Fibroblast of the aortic adventitia (primary cell): ENCODE results near the gene ARHGAP10. TPM values are rescaled to one million over a fixed set of nuclear protein-coding genes. Genes with fewer than 3 reads are reported as not detected.

ENCODE experiments used
- DNase-seq: peaks from one replicate; pipeline ENCODE4 v3.0.0-alpha.2; 2010; ENCODE audit warnings: low read depth
- H3K4me3 ChIP-seq: 2 replicates; pipeline ENCODE4 v1.5.1; 2011; ENCODE audit warnings: low read depth, mild to moderate bottlenecking, control low read depth, low read length, moderate library complexity
- CTCF ChIP-seq: IDR thresholded peaks from 2 replicates; pipeline ENCODE4 v1.5.1; 2011; ENCODE audit warnings: mild to moderate bottlenecking, low read length, control low read depth, inconsistent platforms; ENCODE audit not compliant: insufficient read depth
- total RNA-seq: library from RNA; depleted of rRNA; stranded (reverse); fragments of >200 nt; gene quantifications from 2 replicates; pipeline ENCODE4 v1.2.3, GENCODE V29; 2012; ENCODE audit warnings: low replicate concordance

Gene ARHGAP10
- total RNA-seq, 1 donor: 45.0 TPM

GRCh38 chr4:147846318-147847155 is 114.6 kb downstream of the ARHGAP10 start:
- no peak overlapping the region for H3K4me3 ChIP-seq
- no peak for DNase-seq
- TF ChIP-seq CTCF: no peak

- no peak for DNase-seq
- no peak for TF ChIP-seq CTCF
- H3K4me3 ChIP-seq: no peak overlapping the region
Measured at GRCh38 chr4:147847751-147848590, 116.1 kb downstream of the ARHGAP10 start.

GRCh38 chr4:147848634-147849033 is 116.7 kb downstream of the ARHGAP10 start:
- no peak overlapping the region for H3K4me3 ChIP-seq
- no peak for TF ChIP-seq CTCF
- no peak for DNase-seq

GRCh38 chr4:147851135-147851534 is 119.2 kb downstream of the ARHGAP10 start:
- no peak for TF ChIP-seq CTCF
- H3K4me3 ChIP-seq: no peak overlapping the region
- no peak for DNase-seq

- peak; percentile 85 for DNase-seq
- no peak for TF ChIP-seq CTCF
- H3K4me3 ChIP-seq: no peak overlapping the region
Measured at GRCh38 chr4:147853706-147854105, 121.8 kb downstream of the ARHGAP10 start.

- DNase-seq: peak; percentile 52
- H3K4me3 ChIP-seq: no peak overlapping the region
Measured at GRCh38 chr4:147854154-147854553, 122.3 kb downstream of the ARHGAP10 start.

More at GRCh38 chr4:147854154-147854553, 122.3 kb downstream of the ARHGAP10 start:
- TF ChIP-seq CTCF: no peak
